ENCODE results near the gene PEPD. TPM values are rescaled to one million over a fixed set of nuclear protein-coding genes. Genes with fewer than 3 reads are reported as not detected.

Gene PEPD
- total RNA-seq, 4 donors from 2014 or later, result 40.1 to 61.4 (median 53.4) TPM

- TF ChIP-seq POLR2A (IDR thresholded peaks at IDR 0.05) (no peak), CTCF (IDR thresholded peaks at IDR 0.05) (no peak)
- Histone ChIP-seq H3K27me3 (no peaks in the 10 kb centered on the region), H3K27ac (no peak overlapping the region), H3K36me3 (peaks cover 0 to 50% (median 4%) of the 10 kb centered on the region in 3 donors), H3K9me3 (no peaks in the 10 kb centered on the region), H3K4me3 (no peak overlapping the region), H3K4me1 (peaks cover 3 to 51% (median 21%) of the 10 kb centered on the region in 3 donors)
- DNase-seq, result no peak
- WGBS, 2 donors, result 91 to 100% methylated on average over 4 of the region's 4 CpGs
- intact Hi-C loops (cut with DNase I), result no loop called here
These were observed 140.5 kb downstream of the PEPD start for GRCh38 chr19:33381101-33381500.

GRCh38 chr19:33379151-33379829 is 142.3 kb downstream of the PEPD start:
- Histone ChIP-seq H3K4me1 (peaks cover 15 to 61% (median 35%) of the 10 kb centered on the region in 3 donors), H3K9me3 (no peaks in the 10 kb centered on the region), H3K4me3 (no peak overlapping the region), H3K36me3 (peaks cover 0 to 46% (median 4%) of the 10 kb centered on the region in 3 donors), H3K27ac (no peak overlapping the region), H3K27me3 (no peaks in the 10 kb centered on the region)
- WGBS, 2 donors, result 87 to 88% methylated on average over 16 of the region's 16 CpGs
- intact Hi-C loops (cut with DNase I), result no loop called here
- no peak for DNase-seq
- no peak for TF ChIP-seq CTCF (IDR thresholded peaks at IDR 0.05)
- TF ChIP-seq POLR2A (IDR thresholded peaks at IDR 0.05), result no peak

- Histone ChIP-seq H3K27me3 (no peaks in the 10 kb centered on the region), H3K9me3 (no peaks in the 10 kb centered on the region), H3K4me1 (peaks cover 15 to 67% (median 35%) of the 10 kb centered on the region in 3 donors), H3K36me3 (peaks cover 0 to 38% (median 4%) of the 10 kb centered on the region in 3 donors), H3K27ac (peak overlapping the region; percentile 63 to 99 (median 98)), H3K4me3 (no peak overlapping the region)
- TF ChIP-seq POLR2A (IDR thresholded peaks at IDR 0.05) (no peak), CTCF (IDR thresholded peaks at IDR 0.05) (no peak)
- no peak for DNase-seq
- 76 to 82% methylated on average over 12 of the region's 12 CpGs for WGBS, 2 donors
- intact Hi-C loops (cut with DNase I), result no loop called here
These were observed 143.8 kb downstream of the PEPD start for GRCh38 chr19:33377586-33378475.

- peak overlapping the region in 1 of 4 donors; percentile 1 for H3K4me3 ChIP-seq
- intact Hi-C loops (cut with DNase I), result no loop called here
- H3K27me3 ChIP-seq, result no peaks in the 10 kb centered on the region
- DNase-seq, result no peak
- H3K4me1 ChIP-seq, result peaks cover 15 to 67% (median 37%) of the 10 kb centered on the region in 3 donors
- peaks cover 0 to 35% (median 4%) of the 10 kb centered on the region in 3 donors for H3K36me3 ChIP-seq
- 56 to 57% methylated on average over 5 to 7 of the region's 7 CpGs for WGBS, 2 donors
- H3K27ac ChIP-seq, result peak overlapping the region; percentile 63 to 99 (median 98)
- TF ChIP-seq CTCF (IDR thresholded peaks at IDR 0.05), result no peak
- TF ChIP-seq POLR2A (IDR thresholded peaks at IDR 0.05), result no peak
- no peaks in the 10 kb centered on the region for H3K9me3 ChIP-seq
These were observed 144.5 kb downstream of the PEPD start for GRCh38 chr19:33376941-33377557.

Measured in esophagus squamous epithelium (tissue), 5 donors.